ENCODE data around the gene FAM168A.

Gene FAM168A

GRCh38 chr11:73393479-73394415, 204.2 kb downstream of the FAM168A start:
- in situ Hi-C loops (cut with MboI; ENCODE audit: low sequenced_read_pairs): loop anchor here (10.0 kb wide), 1 partner anchor 99 kb away; no protein-coding TSS in a partner anchor

GRCh38 chr11:73393011-73393380, 204.9 kb downstream of the FAM168A start:
- in situ Hi-C loops (cut with MboI; ENCODE audit: low sequenced_read_pairs): loop anchor here (10.0 kb wide), 1 partner anchor 98 kb away; no protein-coding TSS in a partner anchor

- in situ Hi-C loops (cut with MboI; ENCODE audit: low sequenced_read_pairs): loop anchor here (10.0 kb wide), 1 partner anchor 98 kb away; no protein-coding TSS in a partner anchor
These were observed 205.6 kb downstream of the FAM168A start for GRCh38 chr11:73392108-73393010.

GRCh38 chr11:73391665-73392064, 206.2 kb downstream of the FAM168A start:
- in situ Hi-C loops (cut with MboI; ENCODE audit: low sequenced_read_pairs): loop anchor here (10.0 kb wide), 1 partner anchor 97 kb away; no protein-coding TSS in a partner anchor

- in situ Hi-C loops (cut with MboI; ENCODE audit: low sequenced_read_pairs): loop anchor here (10.0 kb wide), 1 partner anchor 96 kb away; no protein-coding TSS in a partner anchor
These were observed 207.0 kb downstream of the FAM168A start for GRCh38 chr11:73390601-73391565.

- in situ Hi-C loops (cut with MboI; ENCODE audit: low sequenced_read_pairs): loop anchor here (10.0 kb wide), 1 partner anchor 95 kb away; no protein-coding TSS in a partner anchor
These were observed 208.0 kb downstream of the FAM168A start for GRCh38 chr11:73389916-73390315.

GRCh38 chr11:73389134-73389525, 208.8 kb downstream of the FAM168A start:
- in situ Hi-C loops (cut with MboI; ENCODE audit: low sequenced_read_pairs): no loop called here

- in situ Hi-C loops (cut with MboI; ENCODE audit: low sequenced_read_pairs): no loop called here
These were observed 209.4 kb downstream of the FAM168A start for GRCh38 chr11:73388265-73389133.

- in situ Hi-C loops (cut with MboI; ENCODE audit: low sequenced_read_pairs): no loop called here
These were observed 210.2 kb downstream of the FAM168A start for GRCh38 chr11:73387594-73388264.

- in situ Hi-C loops (cut with MboI; ENCODE audit: low sequenced_read_pairs): no loop called here
These were observed 211.4 kb downstream of the FAM168A start for GRCh38 chr11:73386546-73386945.

- in situ Hi-C loops (cut with MboI; ENCODE audit: low sequenced_read_pairs): no loop called here
These were observed 211.9 kb downstream of the FAM168A start for GRCh38 chr11:73386016-73386415.

- in situ Hi-C loops (cut with MboI; ENCODE audit: low sequenced_read_pairs): no loop called here
These were observed 212.8 kb downstream of the FAM168A start for GRCh38 chr11:73384872-73385689.

- in situ Hi-C loops (cut with MboI; ENCODE audit: low sequenced_read_pairs): no loop called here
These were observed 213.4 kb downstream of the FAM168A start for GRCh38 chr11:73384531-73384871.

GRCh38 chr11:73384125-73384441, 213.8 kb downstream of the FAM168A start:
- in situ Hi-C loops (cut with MboI; ENCODE audit: low sequenced_read_pairs): no loop called here

- in situ Hi-C loops (cut with MboI; ENCODE audit: low sequenced_read_pairs): no loop called here
These were observed 214.4 kb downstream of the FAM168A start for GRCh38 chr11:73383249-73384124.

GRCh38 chr11:73382747-73383146, 215.2 kb downstream of the FAM168A start:
- in situ Hi-C loops (cut with MboI; ENCODE audit: low sequenced_read_pairs): no loop called here

- in situ Hi-C loops (cut with MboI; ENCODE audit: low sequenced_read_pairs): no loop called here
These were observed 215.7 kb downstream of the FAM168A start for GRCh38 chr11:73382183-73382582.

Data from HL-60/S4 treated with retinoic acid at 250 ng/mL for 4 days and 3 days (cell line).